GM12891 (cell line): ENCODE data around the gene HIRA.

Source experiments
- PAX5 ChIP-seq: IDR thresholded peaks from 2 replicates; pipeline ENCODE4 v1.6.1; 2011; ENCODE audit warnings: low read length, moderate library complexity, mild to moderate bottlenecking; ENCODE audit not compliant: insufficient read depth, severe bottlenecking
- POLR2A ChIP-seq: IDR thresholded peaks from 2 replicates; pipeline ENCODE4 v1.6.1; 2011; ENCODE audit warnings: low read depth, low read length, control low read depth
- POLR2AphosphoS5 ChIP-seq: IDR thresholded peaks from 2 replicates; pipeline ENCODE4 v1.6.1; 2011; ENCODE audit warnings: low read depth, low read length, control low read depth
- POU2F2 ChIP-seq: IDR thresholded peaks from 2 replicates; pipeline ENCODE4 v1.6.1; 2011; ENCODE audit warnings: low read depth, mild to moderate bottlenecking, control low read depth, low read length, moderate library complexity
- SPI1 ChIP-seq: IDR thresholded peaks from 2 replicates; pipeline ENCODE4 v1.6.1; 2011; ENCODE audit warnings: low read depth, low read length, control low read depth
- TAF1 ChIP-seq: IDR thresholded peaks from 2 replicates; pipeline ENCODE4 v1.6.1; 2011; ENCODE audit warnings: low read depth, low read length, control low read depth

- TF ChIP-seq POLR2AphosphoS5 (no peak), POLR2A (no peak), SPI1 (no peak), TAF1 (no peak), PAX5 (no peak), POU2F2 (no peak)
Measured at GRCh38 chr22:19307872-19308271, 123.7 kb downstream of the HIRA start.
